K562 (cell line): ENCODE results near the gene ATP6V0E2. TPM values are rescaled to one million over a fixed set of nuclear protein-coding genes. Genes with fewer than 3 reads are reported as not detected.

Experiments used
- CLOCK ChIP-seq: fragments of 250-450 bp; sonication (Bioruptor Pico); IDR thresholded peaks from 2 replicates; pipeline ENCODE4 v1.4.0; 2020; ENCODE audit warnings: mild to moderate bottlenecking, moderate library complexity, borderline replicate concordance
- CTBP1 ChIP-seq: fragments of 450-650 bp; IDR thresholded peaks from 2 replicates; pipeline ENCODE4 v1.6.1; 2016; ENCODE audit warnings: borderline replicate concordance
- EP300 ChIP-seq: IDR thresholded peaks from 2 replicates; pipeline ENCODE4 v1.6.1; 2012; ENCODE audit warnings: low read length, improper control_type of control experiment
- ESRRA ChIP-seq: fragments of 450-650 bp; IDR thresholded peaks from 2 replicates; pipeline ENCODE4 v1.6.1; 2014; ENCODE audit warnings: low read depth, mild to moderate bottlenecking, moderate library complexity, borderline replicate concordance
- ETV5 ChIP-seq: sonication (generic); formaldehyde crosslinking; IDR thresholded peaks from 2 replicates; pipeline ENCODE4 v1.4.0; 2020; ENCODE audit warnings: low read depth, mild to moderate bottlenecking, missing genetic modification reagents
- FOXK2 ChIP-seq, 2 experiments: fragments of 450-650 bp; IDR thresholded peaks in 1 of 2; conservative IDR thresholded peaks in 1 of 2; 2 replicates each; pipeline ENCODE4 v1.6.1; 2016; ENCODE audit warnings: low read depth in 2 of 2, mild to moderate bottlenecking in 1 of 2
- GATAD2B ChIP-seq: fragments of 450-650 bp; IDR thresholded peaks from 2 replicates; pipeline ENCODE4 v1.6.1; 2017; ENCODE audit warnings: mild to moderate bottlenecking, borderline replicate concordance
- HNRNPUL1 ChIP-seq: fragments of 200-400 bp; formaldehyde crosslinking; IDR thresholded peaks from 2 replicates; pipeline ENCODE4 v1.6.1; 2017; ENCODE audit warnings: low read length
- KAT8 ChIP-seq: fragments of 450-650 bp; IDR thresholded peaks from 2 replicates; pipeline ENCODE4 v1.6.1; 2016; ENCODE audit warnings: low read depth, mild to moderate bottlenecking
- KHSRP ChIP-seq: fragments of 450-650 bp; IDR thresholded peaks from 2 replicates; pipeline ENCODE4 v1.6.1; 2017
- MYNN ChIP-seq, 2 experiments: sonication (generic); formaldehyde crosslinking in 1 of 2; IDR thresholded peaks; 2 replicates each; pipeline versions ENCODE4 v1.5.0 to v1.6.1; 2016 to 2020; ENCODE audit warnings: antibody characterized with exemption in 1 of 2, missing genetic modification reagents in 1 of 2
- NEUROD1 ChIP-seq: fragments of 150-350 bp; IDR thresholded peaks from 2 replicates; pipeline ENCODE4 v1.6.1; 2014; ENCODE audit warnings: borderline replicate concordance, low read length, low read depth; ENCODE audit not compliant: partially characterized antibody
- NR2C2 ChIP-seq, 2 experiments: fragments of 200-800 bp in 1 of 2; sonication (Bioruptor generic) in 1 of 2; sonication (generic) in 1 of 2; formaldehyde crosslinking in 1 of 2; IDR thresholded peaks; 2 replicates each; pipeline versions ENCODE4 v1.6.1 to v1.8.0; 2016 to 2022; ENCODE audit warnings: mild to moderate bottlenecking in 1 of 2, missing compliant biosample characterization in 1 of 2, missing genetic modification characterization in 1 of 2, missing genetic modification reagents in 1 of 2
- PHB ChIP-seq: fragments of 250-450 bp; sonication (Bioruptor Pico); IDR thresholded peaks from 2 replicates; pipeline ENCODE4 v1.5.0; 2021
- PKNOX1 ChIP-seq: fragments of 450-650 bp; IDR thresholded peaks from 2 replicates; pipeline ENCODE4 v1.6.1; 2016
- POLR2A ChIP-seq: fragments of 450-650 bp; conservative IDR thresholded peaks from 2 replicates; pipeline ENCODE4 v1.6.1; 2016
- RB1 ChIP-seq: fragments of 450-650 bp; IDR thresholded peaks from 2 replicates; pipeline ENCODE4 v1.6.1; 2017; ENCODE audit warnings: low read depth, mild to moderate bottlenecking
- RBM14 ChIP-seq: fragments of 200-400 bp; formaldehyde crosslinking; IDR thresholded peaks from 2 replicates; pipeline ENCODE4 v1.6.1; 2018; ENCODE audit warnings: low read depth, mild to moderate bottlenecking, low read length, moderate library complexity, borderline replicate concordance; ENCODE audit not compliant: insufficient read depth
- RFX1 ChIP-seq: fragments of 450-650 bp; IDR thresholded peaks from 2 replicates; pipeline ENCODE4 v1.6.1; 2016; ENCODE audit warnings: mild to moderate bottlenecking, moderate library complexity
- SRF ChIP-seq, 2 experiments: fragments of 250-450, 450-650 bp in 1 of 2; sonication (Bioruptor Pico) in 1 of 2; sonication (generic) in 1 of 2; formaldehyde crosslinking; IDR thresholded peaks; 2 replicates each; pipeline versions ENCODE4 v1.5.0 to v1.5.1; 2020 to 2022; ENCODE audit warnings: mild to moderate bottlenecking in 1 of 2, missing genetic modification reagents in 1 of 2
- ZNF12 ChIP-seq: sonication (generic); formaldehyde crosslinking; IDR thresholded peaks from 2 replicates; pipeline ENCODE4 v1.4.0; 2020; ENCODE audit warnings: mild to moderate bottlenecking, missing genetic modification reagents
- ZNF561 ChIP-seq: fragments of 450-650 bp; formaldehyde crosslinking; conservative IDR thresholded peaks from 2 replicates; pipeline ENCODE4 v1.4.0; 2020; ENCODE audit warnings: mild to moderate bottlenecking, moderate library complexity
- ZNF695 ChIP-seq: fragments of 450-650 bp; formaldehyde crosslinking; IDR thresholded peaks from 2 replicates; pipeline ENCODE4 v1.4.0; 2020; ENCODE audit warnings: mild to moderate bottlenecking, moderate library complexity
- polyA plus RNA-seq, 8 experiments: library from polyadenylated mRNA; depleted of rRNA in 4 of 8; stranded (reverse) in 5 of 8; unstranded in 3 of 8; fragments of >200 nt; fragmentation: Nextera tagmentation in 2 of 8; fragmentation: Illumina TruSeq in 1 of 8; extraction: Ambion mirVana in 2 of 8; extraction: Trizol in 1 of 8; gene quantifications; 2 replicates each; pipeline versions ENCODE4 v1.2.1 to v1.2.3, GENCODE V29; 2011 to 2014; ENCODE audit warnings: inconsistent platforms in 1 of 8, missing spikeins in 1 of 8
- total RNA-seq, 7 experiments: library from RNA; depleted of rRNA in 6 of 7; stranded (reverse); fragments of >200 nt in 6 of 7; fragmentation: Illumina TruSeq in 2 of 7; extraction: Trizol in 2 of 7; gene quantifications; 2 replicates each; pipeline versions ENCODE4 v1.2.1 to v1.2.3, GENCODE V29; 2011 to 2021; ENCODE audit warnings: low replicate concordance in 1 of 7
- TF ChIP-seq, protein P1 (sequence below), 2 experiments: fragments of 450-650 bp in 1 of 2; sonication (generic) in 1 of 2; formaldehyde crosslinking; conservative IDR thresholded peaks; 2 replicates each; pipeline versions ENCODE4 v1.4.0 to v1.8.1; 2020 to 2022; ENCODE audit warnings: mild to moderate bottlenecking in 1 of 2, missing genetic modification reagents in 1 of 2

ATP6V0E2 gene
- total and polyA plus RNA-seq, 9 of the 15 experiments (the other 6 are each of a cell fraction or from before 2014, with no cell fraction given): 0.55 to 18.5 (median 10.9) TPM

DNA sequence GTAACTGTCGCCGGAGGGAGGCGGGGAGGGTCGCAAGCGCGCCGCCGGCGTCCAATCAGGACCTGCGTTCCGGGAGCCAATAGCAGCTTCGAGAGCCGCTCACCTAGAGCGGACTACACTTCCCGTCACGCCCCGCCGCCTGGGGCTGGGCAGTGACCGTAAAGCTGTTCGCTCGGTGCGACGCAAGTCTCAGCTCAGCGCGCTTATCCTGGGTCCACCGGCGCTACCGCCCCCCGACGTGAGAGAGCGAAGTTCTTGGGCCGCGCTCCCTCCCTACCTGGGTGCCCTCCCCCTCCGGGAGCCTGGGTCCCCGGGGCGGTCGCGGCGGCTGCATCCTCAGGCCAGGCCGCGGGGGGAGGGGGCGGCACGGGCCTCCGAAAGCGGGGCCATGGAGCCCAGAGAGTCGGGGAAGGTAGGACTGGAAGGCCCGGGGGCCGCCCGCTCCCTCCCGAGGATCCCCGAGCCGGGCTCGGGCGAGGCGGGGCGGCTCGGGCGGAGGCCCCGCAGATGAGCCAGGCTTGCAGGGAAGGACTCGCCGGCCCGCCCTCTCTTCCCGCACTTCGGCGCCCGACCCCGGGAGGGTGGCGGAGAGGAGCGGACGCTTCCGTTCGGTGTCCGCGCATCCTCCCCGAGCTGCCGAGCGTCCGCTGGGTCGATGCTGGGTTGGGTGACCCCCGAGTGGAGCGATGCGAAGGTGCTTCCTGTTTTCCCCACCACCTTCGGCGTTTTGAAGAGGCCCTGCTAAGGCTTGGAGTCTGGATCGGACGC, 35.4 kb upstream of the ATP6V0E2 start, which contains the start of gene ZNF862 (continued):
- TF ChIP-seq, protein P1, sequence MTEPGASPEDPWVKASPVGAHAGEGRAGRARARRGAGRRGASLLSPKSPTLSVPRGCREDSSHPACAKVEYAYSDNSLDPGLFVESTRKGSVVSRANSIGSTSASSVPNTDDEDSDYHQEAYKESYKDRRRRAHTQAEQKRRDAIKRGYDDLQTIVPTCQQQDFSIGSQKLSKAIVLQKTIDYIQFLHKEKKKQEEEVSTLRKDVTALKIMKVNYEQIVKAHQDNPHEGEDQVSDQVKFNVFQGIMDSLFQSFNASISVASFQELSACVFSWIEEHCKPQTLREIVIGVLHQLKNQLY (CRISPR knock-in tag; conservative IDR thresholded peaks at IDR 0.05): 0 out of 4 replicates have a peak, but pooled peaks of 1 of the 2 experiments have one; percentile 61
- peak; percentile 80; the same call in 1 of the 2 replicates for TF ChIP-seq RBM14
- TF ChIP-seq ZNF561: no peak
- TF ChIP-seq ETV5: 0 out of 2 replicates have a peak, but pooled peaks have one; percentile 46
- TF ChIP-seq PHB: peak; percentile 72; the same call in 1 of the 2 replicates
- TF ChIP-seq CTBP1: peak; percentile 92
- no peak for TF ChIP-seq KAT8
- peak; percentile 91 for TF ChIP-seq MYNN (IDR thresholded peaks at IDR 0.05)
- TF ChIP-seq MYNN (CRISPR knock-in tag; IDR thresholded peaks at IDR 0.05): no peak
- peak; percentile 59; the same call in 1 of the 2 replicates for TF ChIP-seq PKNOX1
- TF ChIP-seq ZNF12: 0 out of 2 replicates have a peak, but pooled peaks have one; percentile 53
- TF ChIP-seq POLR2A: peak; percentile 73
- no peak for TF ChIP-seq HNRNPUL1
- TF ChIP-seq SRF (CRISPR knock-in tag; IDR thresholded peaks at IDR 0.05): peak; percentile 2 to 34; a peak in 2 of 4 replicates
- peak; percentile 70; the same call in 1 of the 2 replicates for TF ChIP-seq GATAD2B
- TF ChIP-seq FOXK2 (conservative IDR thresholded peaks at IDR 0.05 in 1 of 2, IDR thresholded peaks at IDR 0.05 in 1 of 2; ENCODE audit: low read depth in 2 of 2): peak in 1 of 2 experiments; percentile 24; a peak in 1 of 4 replicates
- TF ChIP-seq ESRRA: peak; percentile 97
- peak; percentile 86 for TF ChIP-seq RB1
- no peak for TF ChIP-seq KHSRP
- TF ChIP-seq NR2C2 (CRISPR knock-in tag; IDR thresholded peaks at IDR 0.05): no peak
- TF ChIP-seq NR2C2 (tag; IDR thresholded peaks at IDR 0.05): peak; percentile 77
- TF ChIP-seq ZNF695 (CRISPR knock-in tag): no peak
- 0 out of 2 replicates have a peak, but pooled peaks have one; percentile 8 for TF ChIP-seq CLOCK (CRISPR knock-in tag)
- TF ChIP-seq EP300: 0 out of 2 replicates have a peak, but pooled peaks have one; percentile 8
- peak; percentile 84 for TF ChIP-seq NEUROD1
- peak; percentile 99; the same call in 1 of the 2 replicates for TF ChIP-seq RFX1
